ENCODE results near the gene KCNE1.
A peak's percentile ranks its signal among the peaks of the same experiment; 100 is the strongest.

GRCh38 chr21:34517491-34518245, 5.7 kb upstream of the KCNE1 start:
- TF ChIP-seq CTCF (IDR thresholded peaks at IDR 0.05) = peak in 5 of 7 experiments; percentile 14 to 38 (median 34)
- no peak for TF ChIP-seq POLR2A (IDR thresholded peaks at IDR 0.05)
